ENCODE results near the gene SALL3.

Gene SALL3

GRCh38 chr18:78981394-78981831, 1.8 kb downstream of the SALL3 start:
- ATAC-seq = no peak

- no peak for ATAC-seq
These were observed 2.5 kb downstream of the SALL3 start for GRCh38 chr18:78981989-78982620.

DNA sequence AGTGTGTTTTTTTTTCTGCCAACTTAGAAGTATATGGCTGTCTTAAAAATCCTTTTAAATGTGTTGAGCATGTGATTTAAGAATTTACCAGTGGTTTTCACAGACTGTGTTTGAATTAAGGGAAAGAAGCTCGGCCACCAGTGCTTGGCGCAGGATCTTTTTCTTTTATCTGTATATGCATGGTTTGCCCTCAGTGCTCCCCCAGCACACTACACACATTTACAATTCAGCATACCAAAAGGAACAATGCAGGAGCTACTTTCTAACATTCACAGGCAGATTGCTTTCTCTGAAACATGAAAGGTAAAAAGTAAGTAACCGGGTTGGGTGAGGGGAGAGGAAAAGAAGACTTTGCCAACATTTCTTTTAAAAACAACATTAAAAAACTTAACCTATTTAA, 3.9 kb downstream of the SALL3 start:
- no peak for ATAC-seq

- no peak for ATAC-seq
These were observed 5.5 kb downstream of the SALL3 start for GRCh38 chr18:78984941-78985784.

DNA sequence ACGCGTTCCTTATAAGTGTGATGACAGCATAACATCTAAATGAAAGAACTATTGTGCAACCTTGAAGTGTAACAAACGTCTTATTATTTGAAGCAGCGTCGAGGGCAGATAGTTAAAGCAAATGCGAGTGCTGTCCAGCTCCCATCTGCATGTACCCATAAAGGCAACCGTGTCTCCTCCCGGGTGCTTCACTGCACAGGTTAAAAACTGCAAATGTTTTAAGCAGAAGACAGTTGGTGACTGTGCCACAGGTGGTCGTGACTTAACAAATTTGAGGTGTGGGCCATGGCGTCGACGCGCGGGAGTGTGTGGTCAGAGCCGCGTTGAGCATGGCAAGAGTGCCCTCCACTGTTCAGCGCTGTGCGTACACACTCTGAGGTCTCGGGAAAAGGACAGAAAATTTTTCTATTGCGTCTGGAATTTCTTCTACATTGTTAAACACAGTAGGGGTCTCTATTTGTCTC, 6.4 kb downstream of the SALL3 start:
- ATAC-seq = no peak

GRCh38 chr18:78991446-78991845, 11.8 kb downstream of the SALL3 start:
- no peak for ATAC-seq

GRCh38 chr18:78992041-78993011, 12.7 kb downstream of the SALL3 start:
- no peak for ATAC-seq

DNA sequence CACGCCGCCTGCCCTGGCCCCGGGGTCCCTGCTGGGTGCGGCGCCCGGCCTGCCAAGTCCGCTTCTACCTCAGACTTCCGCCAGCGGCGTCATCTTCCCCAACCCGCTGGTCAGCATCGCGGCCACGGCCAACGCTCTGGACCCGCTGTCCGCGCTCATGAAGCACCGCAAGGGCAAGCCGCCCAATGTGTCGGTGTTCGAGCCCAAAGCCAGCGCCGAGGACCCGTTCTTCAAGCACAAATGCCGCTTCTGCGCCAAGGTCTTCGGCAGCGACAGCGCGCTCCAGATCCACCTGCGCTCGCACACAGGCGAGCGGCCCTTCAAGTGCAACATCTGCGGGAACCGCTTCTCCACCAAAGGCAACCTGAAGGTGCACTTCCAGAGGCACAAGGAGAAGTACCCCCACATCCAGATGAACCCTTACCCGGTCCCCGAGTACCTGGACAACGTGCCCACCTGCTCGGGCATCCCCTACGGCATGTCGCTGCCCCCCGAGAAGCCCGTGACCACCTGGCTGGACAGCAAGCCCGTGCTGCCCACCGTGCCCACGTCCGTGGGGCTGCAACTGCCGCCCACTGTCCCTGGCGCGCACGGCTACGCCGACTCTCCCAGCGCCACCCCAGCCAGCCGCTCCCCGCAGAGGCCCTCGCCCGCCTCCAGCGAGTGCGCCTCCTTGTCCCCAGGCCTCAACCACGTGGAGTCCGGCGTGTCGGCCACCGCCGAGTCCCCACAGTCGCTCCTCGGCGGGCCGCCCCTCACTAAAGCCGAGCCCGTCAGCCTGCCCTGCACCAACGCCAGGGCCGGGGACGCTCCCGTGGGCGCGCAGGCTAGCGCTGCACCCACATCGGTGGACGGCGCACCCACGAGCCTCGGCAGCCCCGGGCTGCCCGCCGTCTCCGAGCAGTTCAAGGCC, 13.7 kb downstream of the SALL3 start:
- ATAC-seq = no peak

DNA sequence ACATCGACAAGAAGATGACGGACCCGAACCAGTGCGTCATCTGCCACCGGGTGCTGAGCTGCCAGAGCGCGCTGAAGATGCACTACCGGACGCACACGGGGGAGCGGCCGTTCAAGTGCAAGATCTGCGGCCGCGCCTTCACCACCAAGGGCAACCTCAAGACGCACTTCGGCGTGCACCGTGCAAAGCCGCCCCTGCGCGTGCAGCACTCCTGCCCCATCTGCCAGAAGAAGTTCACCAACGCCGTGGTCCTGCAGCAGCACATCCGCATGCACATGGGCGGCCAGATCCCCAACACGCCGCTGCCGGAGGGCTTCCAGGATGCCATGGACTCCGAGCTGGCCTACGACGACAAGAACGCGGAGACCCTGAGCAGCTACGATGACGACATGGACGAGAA, 14.4 kb downstream of the SALL3 start:
- ATAC-seq = no peak

- no peak for ATAC-seq
These were observed 14.9 kb downstream of the SALL3 start for GRCh38 chr18:78994531-78994930.

DNA sequence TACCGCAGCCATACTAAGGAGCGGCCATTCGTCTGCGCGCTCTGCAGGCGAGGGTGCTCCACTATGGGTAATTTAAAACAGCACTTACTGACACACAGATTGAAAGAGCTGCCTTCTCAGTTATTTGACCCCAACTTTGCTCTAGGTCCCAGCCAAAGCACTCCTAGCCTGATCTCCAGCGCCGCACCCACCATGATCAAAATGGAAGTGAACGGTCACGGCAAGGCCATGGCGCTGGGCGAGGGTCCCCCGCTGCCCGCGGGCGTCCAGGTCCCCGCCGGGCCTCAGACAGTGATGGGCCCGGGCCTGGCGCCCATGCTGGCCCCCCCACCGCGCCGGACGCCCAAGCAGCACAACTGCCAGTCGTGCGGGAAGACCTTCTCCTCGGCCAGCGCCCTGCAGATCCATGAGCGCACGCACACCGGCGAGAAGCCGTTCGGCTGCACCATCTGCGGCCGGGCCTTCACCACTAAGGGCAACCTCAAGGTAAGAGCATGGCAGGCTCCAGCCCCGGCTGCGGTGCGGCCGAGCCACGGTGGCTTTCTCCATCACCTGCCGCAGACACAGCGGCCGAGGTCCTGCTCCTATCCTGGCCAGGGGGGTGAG, 15.5 kb downstream of the SALL3 start:
- ATAC-seq = no peak

DNA sequence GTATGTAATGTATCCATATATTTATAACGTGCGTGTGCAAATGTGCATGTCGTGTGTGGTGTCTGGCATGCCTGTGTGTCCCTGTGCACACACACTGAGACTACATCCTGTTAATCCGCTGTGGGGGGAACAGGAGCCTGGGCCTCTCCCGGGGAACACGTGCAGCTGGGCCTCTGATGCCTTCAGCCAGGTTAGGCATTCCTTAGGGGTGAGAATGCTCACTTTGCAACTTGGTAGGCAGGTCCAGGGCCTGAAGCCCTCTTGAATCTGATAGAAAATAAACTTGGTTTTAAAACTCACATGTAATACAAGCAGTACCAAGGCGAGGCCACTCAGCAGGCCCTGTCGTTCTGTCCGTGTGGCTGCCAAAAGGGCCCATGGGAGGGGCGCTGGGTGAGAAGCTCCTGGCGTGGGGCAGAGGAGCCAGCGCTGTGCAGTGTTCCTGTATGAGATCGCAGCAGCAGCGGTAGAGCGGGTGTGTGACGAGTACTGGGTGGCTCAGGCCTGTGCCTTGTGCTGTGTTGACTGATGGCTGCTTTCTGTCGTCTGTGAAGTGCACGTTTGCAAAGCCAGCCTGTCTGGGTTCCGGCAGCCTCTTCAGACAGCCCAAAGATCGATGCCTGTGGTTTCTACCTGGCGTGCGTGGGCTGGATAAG, 16.2 kb downstream of the SALL3 start:
- no peak for ATAC-seq

- ATAC-seq = no peak
These were observed 17.3 kb downstream of the SALL3 start for GRCh38 chr18:78996741-78997490.

DNA sequence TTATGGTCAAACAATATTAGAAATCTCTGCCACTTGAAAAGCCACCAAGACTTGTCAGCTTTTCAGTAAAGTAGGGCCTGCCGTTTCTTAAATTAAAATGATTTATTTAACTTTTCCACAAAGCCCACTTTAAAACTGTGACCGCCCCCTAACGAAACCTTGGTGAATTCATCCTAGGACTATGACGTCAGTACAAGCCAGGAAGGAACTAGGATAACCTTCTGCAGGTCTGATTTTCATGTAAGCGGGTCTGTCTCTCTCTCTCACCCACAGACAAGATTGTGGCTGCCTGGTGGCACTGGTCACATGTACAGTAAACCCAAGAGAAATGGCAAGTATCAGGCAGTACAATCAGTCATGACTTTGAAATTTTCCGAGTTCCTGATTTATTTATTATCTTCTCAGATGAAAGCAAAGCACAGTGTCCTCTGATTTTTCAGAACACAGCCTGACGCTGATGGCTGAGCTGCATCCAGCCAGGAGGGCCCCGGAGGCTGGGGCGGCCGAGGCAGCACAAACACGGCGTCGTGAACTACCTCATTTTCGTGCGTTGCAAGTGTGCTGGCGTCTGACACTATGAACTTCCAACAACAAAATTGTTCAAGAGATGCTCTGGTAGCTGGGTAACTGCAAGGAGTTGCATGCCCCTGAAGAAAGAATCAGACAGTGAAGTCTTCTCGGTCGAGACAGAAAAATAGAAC, 18.9 kb downstream of the SALL3 start:
- ATAC-seq = no peak

GRCh38 chr18:78999939-79000338, 20.3 kb downstream of the SALL3 start:
- ATAC-seq = no peak

- no peak for ATAC-seq
These were observed 21.4 kb downstream of the SALL3 start for GRCh38 chr18:79000997-79001396.

DNA sequence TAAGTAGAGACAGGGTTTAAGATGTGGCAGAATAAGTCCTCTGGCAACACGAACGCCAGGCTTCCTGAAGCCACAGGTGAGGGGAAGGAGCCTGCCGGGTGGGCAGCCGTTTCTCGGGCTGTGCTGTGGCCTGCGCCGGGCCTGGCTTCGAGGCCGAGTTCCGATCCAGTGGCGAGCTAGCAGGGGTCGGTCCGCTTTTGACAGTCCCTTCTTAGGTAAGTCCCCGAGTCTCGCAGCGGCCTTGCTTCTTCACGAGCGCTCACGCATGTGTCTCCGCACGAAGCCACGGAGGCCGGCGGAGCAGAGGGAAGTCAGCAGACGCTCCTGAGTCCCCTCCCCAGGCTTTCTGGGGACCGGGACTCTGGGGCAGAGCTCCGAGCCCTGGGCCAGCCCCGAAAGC, 26.0 kb downstream of the SALL3 start:
- ATAC-seq = no peak

- no peak for ATAC-seq
These were observed 26.6 kb downstream of the SALL3 start for GRCh38 chr18:79006106-79006795.

GRCh38 chr18:79007440-79007839, 27.8 kb downstream of the SALL3 start:
- ATAC-seq = no peak

Measured in activated CD4-positive, CD25-positive, alpha-beta regulatory T cell treated with anti-CD3 and anti-CD28 coated beads, Interleukin-2, amount 50 U/mL, for 24 hours (primary cell).